IPS DF 4.7 (cell line): ENCODE results near the gene CNGA3.

Source experiments
- DNase-seq: peaks from one replicate; pipeline ENCODE4 v3.0.0-alpha.2; 2013; ENCODE audit warnings: low spot score; ENCODE audit errors: extremely low read depth

Gene CNGA3

DNA sequence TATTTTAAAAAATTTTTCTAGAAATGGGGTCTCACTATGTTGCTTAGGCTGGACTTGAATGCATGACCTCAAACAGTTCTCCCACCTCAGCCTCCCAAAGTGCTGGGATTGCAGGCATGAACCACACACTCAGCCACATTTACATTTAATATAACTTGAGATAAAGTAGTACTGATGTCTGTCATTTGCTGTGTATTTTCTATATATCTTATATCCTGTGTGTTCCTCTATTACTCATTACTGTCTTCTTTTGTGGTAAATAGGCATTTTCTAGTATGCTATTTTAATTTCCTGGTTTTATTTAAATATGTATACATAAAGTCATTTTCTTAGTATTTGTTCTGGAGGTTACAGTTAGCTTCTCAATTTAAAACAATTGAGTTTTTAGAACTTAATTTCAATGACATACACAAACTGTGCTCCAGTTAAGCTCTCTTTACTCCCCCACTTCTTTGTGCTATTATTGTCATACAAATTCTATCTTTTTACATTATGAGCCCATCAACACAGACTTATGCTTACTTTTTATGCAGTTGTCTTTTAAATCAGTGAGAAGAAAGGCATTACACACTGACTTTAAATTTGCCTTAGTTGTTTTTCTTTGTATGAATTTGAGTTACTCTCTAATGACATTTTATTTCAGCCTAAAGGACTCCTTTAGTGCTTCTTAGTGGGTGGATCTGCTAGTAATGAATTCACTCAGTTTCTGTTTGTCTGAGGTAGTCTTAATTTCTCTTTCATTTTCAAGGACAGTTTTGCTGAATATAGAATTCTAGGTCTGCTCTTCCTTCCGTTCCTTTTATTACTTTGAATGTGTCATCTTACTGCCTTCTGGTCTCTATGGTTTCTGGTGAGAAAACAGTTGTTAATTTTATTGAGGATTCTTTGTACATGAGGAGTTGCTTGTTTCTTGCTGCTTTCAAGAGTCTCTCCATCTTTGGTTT is 92.2 kb downstream of the CNGA3 start:
- no peak for DNase-seq

DNA sequence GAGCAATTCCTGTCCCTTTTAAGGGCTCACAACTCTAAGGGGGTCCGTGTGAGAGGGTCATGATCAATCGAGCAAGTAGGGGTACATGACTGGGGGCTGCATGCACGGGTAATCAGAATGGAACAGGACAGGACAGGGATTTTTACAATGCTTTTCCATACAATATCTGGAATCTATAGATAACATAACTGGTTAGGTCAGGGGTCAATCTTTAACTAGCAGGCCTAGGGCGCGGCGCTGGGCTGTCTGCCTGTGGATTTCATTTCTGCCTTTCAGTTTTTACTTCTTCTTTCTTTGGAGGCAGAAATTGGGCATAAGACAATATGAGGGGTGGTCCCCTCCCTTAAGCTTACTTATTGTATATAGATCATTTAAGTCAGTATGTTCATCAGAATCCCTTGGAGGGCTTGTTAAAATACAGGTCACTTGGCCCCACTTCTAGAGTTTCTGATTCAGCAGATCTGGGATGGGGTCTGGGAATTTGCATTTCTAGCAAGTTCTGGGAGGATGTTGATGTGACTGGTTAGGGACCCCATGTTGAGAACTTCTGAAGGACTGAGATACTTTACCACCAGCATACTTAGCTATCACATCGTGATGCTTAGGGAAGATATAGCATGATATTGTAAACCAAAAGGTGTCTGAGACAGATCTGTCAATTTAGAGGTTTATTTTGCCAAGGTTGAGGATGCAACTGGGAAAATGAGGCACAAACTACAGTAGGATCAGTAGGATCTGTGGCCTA is 95.6 kb downstream of the CNGA3 start:
- no peak for DNase-seq

DNA sequence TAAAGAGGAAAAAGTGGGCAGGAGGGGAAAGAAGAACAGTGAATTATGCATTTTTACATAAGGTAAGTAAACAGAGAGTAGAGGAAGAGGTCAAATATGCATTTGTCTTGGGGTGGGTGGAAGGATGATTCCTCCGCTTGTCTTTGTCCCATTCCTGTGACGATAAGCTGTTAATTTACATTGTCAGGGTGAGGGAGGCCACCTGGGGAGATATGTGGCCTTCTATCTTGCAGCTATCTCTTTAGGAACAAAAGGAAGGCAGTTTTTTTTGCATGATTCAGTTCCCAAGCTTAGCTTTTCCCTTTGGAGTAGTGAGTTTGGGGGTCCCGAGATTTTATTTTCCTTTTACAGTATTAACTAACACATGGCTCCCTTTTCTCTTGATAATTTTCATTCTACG is 96.2 kb downstream of the CNGA3 start:
- DNase-seq, result no peak

DNA sequence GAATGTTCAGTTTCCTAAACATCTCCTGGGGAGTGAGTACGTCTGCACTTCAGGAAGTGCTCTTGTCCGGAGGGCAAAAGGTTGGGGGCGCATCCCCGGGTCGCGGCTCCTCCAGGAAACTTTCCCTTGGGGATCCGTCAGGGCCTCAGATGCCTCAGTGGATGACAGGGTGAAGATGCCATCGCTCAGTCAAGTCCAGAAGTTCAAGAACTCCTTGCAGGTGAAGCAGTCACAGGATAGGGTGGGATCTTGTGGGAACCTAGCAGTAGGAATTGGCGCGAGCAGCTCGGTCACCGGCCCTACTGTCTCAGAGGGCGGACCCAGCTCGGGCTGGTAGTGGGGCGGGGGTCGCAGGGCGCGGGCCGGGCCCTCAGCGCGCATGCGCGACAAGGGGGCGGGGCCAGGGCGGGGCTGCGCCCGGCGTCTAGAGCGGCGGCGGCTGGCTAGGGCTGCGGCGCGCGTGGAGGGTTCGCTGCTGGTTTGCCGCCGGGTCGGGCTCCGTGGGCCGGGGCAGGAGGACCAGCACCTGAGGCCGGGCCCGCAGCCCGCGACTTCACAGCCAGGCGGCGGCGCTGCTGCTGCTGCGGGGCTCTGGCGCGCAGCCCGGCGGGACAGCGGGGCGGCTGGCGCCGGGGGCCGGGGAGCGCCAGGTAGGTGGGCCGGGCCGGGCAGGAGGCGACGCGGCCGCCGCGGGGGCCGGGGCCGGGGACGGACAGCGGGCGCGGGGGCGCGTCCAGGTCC is 98.3 kb downstream of the CNGA3 start, which contains the start of gene INPP4A:
Gene INPP4A (plus strand): TSS at position 423 of the 741 bp plus-strand sequence. CDS start 75,191 bp downstream, outside the sequence.
- DNase-seq, result no peak

DNA sequence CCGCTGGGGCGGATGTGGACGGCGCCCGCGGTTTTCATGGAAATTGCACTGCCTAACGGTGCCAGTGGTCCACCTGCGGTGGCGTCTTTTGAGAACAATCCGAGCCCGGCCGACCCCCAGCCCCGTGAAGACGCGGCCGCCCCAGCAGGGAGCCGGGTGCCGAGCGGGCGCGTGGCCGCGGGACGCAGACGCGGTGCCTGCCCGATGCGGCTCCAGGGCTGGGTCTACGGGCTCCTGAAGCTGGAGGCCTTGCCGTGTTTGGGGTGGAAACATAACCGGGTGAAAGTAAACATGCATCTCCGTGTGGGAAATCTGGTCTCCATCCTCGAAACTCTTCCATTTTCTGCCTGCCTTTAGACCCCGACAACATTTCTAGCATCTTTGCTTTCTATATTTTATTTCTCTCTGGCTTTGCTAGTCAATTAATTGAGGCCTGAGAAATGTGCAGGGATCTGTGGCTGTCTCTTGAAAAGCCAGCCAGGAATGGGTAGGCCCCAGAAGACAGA is 99.0 kb downstream of the CNGA3 start:
- no peak for DNase-seq

DNA sequence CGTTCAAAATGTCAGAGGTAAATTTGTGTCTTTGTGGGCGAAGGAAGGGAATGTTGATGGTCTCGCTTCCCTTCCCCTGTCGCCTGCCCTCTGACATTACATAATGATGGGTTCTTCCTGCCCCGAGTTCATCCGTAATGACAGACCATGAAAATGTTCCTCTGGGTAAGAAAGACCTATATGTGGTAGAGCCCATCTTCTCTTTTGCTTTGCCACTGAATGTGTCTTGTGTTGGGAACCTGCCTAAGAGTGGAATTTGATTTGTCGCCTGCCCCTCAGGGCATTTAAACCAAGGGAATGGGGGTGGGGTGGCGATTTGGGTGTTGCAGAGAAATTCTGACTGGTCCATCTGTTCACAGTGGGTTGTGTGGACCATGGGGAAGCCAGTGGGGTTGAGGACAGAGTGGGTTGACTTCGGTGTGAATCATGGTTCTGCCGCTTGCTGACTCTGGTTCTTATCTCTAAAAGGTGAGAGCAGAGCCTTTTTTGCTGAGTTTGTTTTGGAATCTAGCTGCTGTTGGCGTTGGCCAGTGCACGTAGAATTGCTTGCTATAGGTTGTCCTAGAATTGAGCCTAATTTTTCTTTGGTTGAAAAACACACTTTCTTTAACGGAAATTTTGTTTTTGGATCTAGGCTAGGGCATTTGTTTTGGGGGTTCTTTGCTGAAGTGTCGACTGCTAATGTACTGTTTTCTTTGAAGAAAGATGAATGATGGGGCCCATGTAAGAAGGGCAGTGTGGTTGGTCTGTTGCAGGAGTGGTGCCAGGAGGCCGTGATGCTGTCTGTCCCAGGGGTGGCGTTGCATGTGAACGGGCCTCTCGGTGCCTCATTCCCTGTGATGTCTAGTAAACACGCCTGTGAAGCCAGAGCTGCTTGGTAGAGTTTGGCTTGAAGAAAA is 99.7 kb downstream of the CNGA3 start:
- DNase-seq, result no peak

DNA sequence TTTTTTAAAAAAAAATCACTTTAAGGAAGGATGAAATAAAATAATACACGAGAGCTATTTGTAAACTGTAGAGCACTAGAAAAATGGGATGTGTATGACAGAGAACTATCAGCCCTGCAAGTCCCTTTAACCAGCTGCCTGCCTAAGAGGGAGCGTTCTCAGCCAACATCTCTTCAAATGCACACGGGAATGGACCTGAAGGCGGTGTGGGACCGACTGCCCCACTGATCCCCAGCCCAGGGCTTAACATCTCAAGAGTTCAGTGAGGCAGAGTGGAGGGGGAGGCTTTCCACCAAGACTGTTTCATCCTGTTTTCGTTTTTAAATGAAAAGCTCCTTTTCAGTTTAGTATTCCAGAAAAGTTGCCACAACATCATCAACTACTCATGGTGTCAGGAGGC is 100.6 kb downstream of the CNGA3 start:
- no peak for DNase-seq
